CD4-positive, alpha-beta T cell treated with Interferon gamma for 1 hour (primary cell): ENCODE measurements around the gene INTS2.
A peak's percentile ranks its signal among the peaks of the same experiment; 100 is the strongest.
"Not testable (repeated sequence)": the region's sequence is repeated elsewhere in the genome, so short reads cannot be mapped to it uniquely, and the experiment has no call there.

Experiments
- DNase-seq: peaks from one replicate; pipeline ENCODE4 v3.0.0-alpha.2; 2020

Gene INTS2

DNA sequence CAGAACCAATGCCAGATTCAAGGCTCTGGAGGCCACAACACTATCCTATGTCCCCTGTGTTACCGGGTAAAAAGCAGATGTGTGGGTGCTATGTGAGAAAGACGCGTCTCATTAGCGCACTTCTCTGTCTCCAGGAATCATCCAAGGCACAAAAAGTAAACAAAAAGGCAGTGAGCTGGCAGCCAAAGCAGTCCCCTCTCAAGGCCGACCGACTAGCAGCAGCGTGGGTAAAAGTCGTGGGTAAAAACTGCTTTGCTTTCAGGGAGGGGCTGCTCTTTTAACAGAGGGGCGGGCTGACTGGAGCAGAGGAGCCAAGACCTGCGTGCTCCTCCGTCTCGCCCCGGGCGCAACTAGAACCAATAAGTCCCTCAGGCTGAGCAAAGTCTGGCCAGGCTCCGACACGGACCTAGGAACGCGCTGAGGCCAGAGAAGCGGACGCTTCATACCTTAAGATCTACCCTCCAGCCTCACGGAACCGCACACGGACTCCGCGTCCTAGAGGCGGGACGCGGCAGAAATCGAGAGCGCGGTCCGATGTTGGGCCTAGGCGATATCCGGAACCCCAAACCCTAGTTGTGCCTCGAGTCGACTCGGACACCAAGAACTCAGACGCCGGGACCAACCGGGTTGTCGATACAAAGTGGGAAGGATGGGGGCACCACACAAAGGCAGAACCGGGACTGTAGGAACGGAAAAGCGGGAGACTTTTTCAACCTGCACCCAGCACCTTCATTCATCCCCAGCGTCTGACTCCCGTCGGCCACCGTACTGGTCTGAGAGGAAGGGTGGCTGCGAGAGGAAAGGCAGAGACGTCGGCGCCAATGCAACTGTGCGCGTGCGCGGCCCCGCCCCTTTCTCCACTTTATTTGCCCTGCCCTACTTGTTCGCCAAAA lies at the start of gene INTS2:
TSS of gene INTS2 (minus strand) at position 775 of the 893 bp plus-strand sequence. CDS start 1,338 bp downstream, outside the sequence.
- peak; percentile 94 for DNase-seq

DNA sequence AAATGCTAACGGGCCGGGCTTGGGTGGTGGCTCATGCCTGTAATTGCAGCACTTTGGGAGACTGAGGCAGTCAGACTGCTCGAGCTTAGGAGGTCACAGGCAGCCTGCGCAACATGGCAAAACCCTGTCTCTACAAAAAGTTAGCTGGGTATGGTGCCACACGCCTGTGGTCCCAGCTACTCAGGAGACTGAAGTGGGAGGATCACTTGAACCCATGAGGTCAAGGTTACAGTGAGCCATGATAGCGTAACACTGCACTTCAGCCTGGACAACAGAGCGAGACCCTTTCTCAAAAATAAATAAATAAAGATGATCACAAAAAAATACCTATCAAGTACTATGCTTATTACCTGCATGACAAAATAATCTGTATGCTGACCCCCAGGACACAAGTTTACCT lies 46.3 kb upstream of the INTS2 start:
- no peak for DNase-seq

- DNase-seq, result no peak
These were observed 44.5 kb upstream of the INTS2 start for GRCh38 chr17:61972311-61972710.

DNA sequence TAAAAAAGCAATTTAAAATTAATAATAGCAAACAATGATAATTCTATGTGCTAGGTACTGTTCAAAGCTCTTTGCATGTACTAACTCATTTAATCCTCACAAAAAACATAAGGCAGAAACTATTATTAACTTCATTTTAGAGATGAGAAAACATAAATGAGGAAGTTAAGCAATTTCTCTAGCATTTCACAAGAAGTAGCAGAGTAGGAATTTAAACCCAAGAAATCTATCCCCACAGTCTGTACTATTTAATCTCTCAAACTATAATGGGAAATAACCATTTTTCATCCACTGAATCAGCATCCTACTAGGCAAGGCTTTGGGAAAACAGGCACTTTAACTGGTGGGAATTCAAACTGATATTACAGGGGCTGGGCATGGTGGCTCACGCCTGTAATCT lies 42.2 kb upstream of the INTS2 start:
- no peak for DNase-seq

DNA sequence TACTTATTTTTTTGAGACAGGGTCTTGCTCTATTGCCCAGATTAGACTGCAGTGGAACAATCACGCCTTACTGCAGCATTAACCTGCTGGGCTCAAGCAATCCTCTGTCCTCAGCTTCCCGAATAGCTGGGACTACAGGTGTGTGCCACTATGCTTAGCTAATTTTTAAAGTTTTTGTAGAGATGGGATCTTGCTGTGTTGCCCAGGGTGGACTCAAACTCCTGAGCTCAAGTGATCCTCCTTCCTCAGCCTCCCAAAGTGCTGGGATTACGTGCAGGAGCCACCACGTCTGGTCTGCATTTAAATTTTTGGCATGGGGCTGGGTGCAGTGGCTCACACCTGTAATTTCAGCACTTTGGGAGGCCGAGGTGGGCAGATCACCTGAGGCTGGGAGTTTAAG lies 41.0 kb upstream of the INTS2 start:
- no peak for DNase-seq

- DNase-seq, result no peak
These were observed 39.9 kb upstream of the INTS2 start for GRCh38 chr17:61967729-61968128.

GRCh38 chr17:61966191-61966590 lies 38.4 kb upstream of the INTS2 start:
- DNase-seq, result no peak

GRCh38 chr17:61955619-61956018 lies 27.8 kb upstream of the INTS2 start:
- DNase-seq, result no peak

DNA sequence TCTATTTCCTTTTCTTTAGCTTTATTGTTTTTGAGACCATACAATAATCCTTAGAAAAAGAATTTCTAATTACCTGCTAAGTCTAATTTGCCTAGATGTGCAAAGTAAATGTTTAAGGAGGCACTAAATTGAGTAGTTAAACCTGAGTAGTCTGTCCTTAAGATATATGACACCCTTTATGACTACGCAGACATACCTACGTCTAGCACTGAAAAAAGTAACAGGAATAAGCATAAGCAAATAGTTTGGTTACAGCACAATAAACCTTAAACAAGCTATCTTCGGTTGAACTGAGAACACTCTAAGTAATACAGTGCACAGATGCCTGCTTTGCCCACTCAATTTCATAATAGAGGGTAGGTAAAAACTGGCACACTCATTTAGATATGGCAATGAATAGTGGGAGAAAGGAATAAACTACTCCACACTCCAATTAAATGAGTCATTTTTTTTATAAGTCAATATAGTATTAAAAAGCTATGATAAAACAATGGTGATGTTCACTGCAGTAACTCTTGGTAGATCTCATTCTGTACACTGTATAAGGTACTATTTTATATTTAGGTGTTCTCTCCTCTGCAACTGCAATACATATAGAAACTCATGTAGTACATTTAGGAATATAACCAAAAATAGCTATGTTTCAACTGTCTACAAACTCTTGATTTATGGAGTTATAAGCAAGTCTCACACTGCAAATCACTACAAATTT lies 19.7 kb upstream of the INTS2 start:
- no peak for DNase-seq

GRCh38 chr17:61946359-61946758 lies 18.6 kb upstream of the INTS2 start:
- no peak for DNase-seq

GRCh38 chr17:61943117-61943516 lies 15.3 kb upstream of the INTS2 start:
- no peak for DNase-seq

DNA sequence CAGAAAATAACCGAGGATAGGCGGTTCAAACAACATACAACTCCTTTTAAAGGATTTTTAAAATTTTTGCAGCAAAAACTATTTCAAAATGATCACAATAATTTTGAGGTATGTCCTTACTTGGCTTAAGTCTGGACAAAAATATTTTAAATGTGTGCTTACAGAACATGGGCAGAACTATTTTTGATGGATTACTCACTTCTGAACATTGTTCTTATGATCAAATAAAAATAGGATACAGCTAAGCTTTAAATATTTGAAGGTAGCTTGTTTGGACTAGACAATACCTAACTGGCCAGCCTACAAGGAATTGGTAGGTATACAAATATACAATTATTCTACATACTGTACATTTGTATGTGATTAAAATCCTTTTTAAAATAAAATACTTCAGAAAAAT lies 14.3 kb upstream of the INTS2 start:
- DNase-seq, result no peak

GRCh38 chr17:61928101-61928436 lies 287 bp upstream of the INTS2 start:
- no peak for DNase-seq

DNA sequence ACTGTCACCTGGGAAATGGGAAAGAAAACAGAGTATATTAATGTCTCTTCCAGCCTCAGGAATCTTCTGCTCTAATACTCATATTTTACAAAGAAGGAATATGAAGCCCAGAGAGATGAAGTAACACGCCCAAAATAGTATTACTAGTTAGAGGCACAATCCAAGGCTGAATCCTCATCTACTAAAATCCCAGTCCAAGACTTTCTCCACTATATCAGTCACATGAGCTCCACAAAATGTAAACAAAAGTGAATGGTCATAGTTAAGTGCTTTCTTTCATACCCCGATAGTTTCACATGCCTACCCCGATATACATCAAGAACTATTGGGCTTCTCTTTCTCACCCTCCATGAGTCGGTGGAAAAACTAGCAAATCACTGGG lies 965 bp downstream of the INTS2 start:
- no peak for DNase-seq

GRCh38 chr17:61915162-61915561 lies 12.6 kb downstream of the INTS2 start:
- not testable (repeated sequence) for DNase-seq

DNA sequence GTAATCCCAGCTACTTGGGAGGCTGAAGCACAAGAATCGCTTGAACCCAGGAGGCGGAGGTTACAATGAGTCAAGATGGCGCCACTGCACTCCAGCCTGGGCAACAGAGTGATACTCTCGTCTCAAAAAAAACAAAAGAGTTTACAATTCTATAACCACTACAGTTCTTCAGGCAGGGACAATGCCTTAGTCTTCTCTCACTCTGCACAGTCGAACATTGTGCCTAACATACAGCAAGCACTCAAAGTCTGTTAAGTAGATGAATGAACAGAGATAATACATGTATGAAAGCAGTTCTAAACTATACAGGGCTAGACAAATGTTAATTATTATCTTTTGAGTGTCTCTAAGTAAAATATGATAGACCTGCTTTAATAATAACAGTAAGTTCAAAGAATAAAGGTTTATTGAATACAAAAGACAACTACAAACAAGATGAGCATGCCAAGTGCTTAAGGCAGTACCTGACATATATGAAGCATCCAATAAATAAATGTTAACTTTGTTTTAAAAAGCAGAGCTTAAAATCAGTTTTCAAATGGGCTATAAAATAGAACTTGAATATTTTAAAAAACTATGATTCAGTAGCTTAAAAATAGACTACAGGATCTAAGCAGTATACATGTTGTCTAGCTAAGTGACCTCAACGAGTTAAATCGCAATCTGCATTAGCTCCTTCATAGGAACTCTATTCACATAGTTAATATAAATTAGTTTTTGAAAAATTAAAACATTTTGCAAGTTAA lies 19.3 kb downstream of the INTS2 start:
- DNase-seq, result no peak

- DNase-seq, result no peak
These were observed 20.4 kb downstream of the INTS2 start for GRCh38 chr17:61907361-61907760.

- peak; percentile 21 for DNase-seq
These were observed 23.6 kb downstream of the INTS2 start for GRCh38 chr17:61904094-61904710.

DNA sequence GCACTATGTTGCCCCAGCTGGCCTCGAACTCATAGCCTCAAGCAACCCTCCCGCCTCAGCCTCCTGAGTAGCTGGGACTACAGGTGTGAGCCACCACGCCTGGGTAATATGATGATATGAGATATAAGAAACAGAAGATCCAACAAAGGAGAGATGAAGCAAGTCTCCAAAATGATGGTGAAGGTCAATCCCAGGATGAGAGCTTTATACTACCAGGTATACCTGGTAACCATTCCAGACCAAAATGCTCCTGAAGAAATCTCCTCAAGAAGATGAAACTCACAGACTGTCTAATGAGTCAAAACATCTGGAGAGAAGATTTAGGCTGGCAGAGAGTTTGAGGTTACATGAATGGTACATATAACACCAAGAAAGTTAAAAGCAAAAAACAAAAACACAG lies 24.5 kb downstream of the INTS2 start:
- DNase-seq, result no peak

GRCh38 chr17:61897548-61898180 lies 30.1 kb downstream of the INTS2 start:
- no peak for DNase-seq

GRCh38 chr17:61895391-61895790 lies 32.4 kb downstream of the INTS2 start:
- DNase-seq, result no peak

DNA sequence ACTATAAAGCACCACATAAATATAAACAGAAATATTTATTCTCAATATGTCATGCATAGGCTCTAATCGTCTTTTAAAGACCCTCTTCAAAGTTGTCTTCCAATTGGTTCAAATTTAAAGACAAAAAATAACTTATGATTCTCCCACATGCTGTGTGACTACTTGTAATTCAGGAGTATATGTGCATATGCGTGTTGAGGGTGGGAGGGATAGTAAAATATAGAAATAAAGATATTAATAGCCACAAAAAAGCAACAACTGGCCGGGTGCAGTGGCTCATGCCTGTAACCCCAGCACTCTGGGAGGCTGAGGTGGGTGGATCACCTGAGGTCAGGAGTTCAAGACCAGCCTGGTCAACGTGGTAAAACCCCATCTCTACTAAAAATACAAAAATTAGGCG lies 33.5 kb downstream of the INTS2 start:
- not testable (repeated sequence) for DNase-seq

- DNase-seq, result not testable (repeated sequence)
These were observed 40.0 kb downstream of the INTS2 start for GRCh38 chr17:61887733-61888132.
